Lower lobe of right lung (tissue), 2 donors: ENCODE data around the gene GCN1. TPM values are rescaled to one million over a fixed set of nuclear protein-coding genes. Genes with fewer than 3 reads are reported as not detected.

Experiments used
- ATAC-seq, 2 donors: fragments of 200-7000 bp; cut with Tn5 transposase; one replicate each; pipeline ENCODE4 v1.9.1; 2020 to 2022; ENCODE audit warnings: mild to moderate bottlenecking in 2 of 2, moderate library complexity in 2 of 2
- DNase-seq: peaks from one replicate; pipeline ENCODE4 v3.0.0-alpha.2; 2020
- H3K27ac ChIP-seq: fragments of 200-600 bp; one replicate; pipeline ENCODE4 v1.8.0; 2022
- H3K27me3 ChIP-seq: fragments of 200-600 bp; one replicate; pipeline ENCODE4 v1.8.0; 2022; ENCODE audit warnings: low read depth
- H3K36me3 ChIP-seq: fragments of 200-600 bp; one replicate; pipeline ENCODE4 v1.8.0; 2022; ENCODE audit warnings: mild to moderate bottlenecking
- H3K4me1 ChIP-seq: fragments of 200-600 bp; one replicate; pipeline ENCODE4 v1.8.0; 2022
- H3K4me3 ChIP-seq: fragments of 200-600 bp; one replicate; pipeline ENCODE4 v1.8.0; 2022; ENCODE audit warnings: mild to moderate bottlenecking
- H3K9me3 ChIP-seq: fragments of 200-600 bp; one replicate; pipeline ENCODE4 v1.8.0; 2022
- CTCF ChIP-seq: fragments of 200-600 bp; IDR thresholded peaks from one replicate; pipeline ENCODE4 v1.8.0; 2022; ENCODE audit warnings: antibody characterized with exemption, mild to moderate bottlenecking
- intact Hi-C: fragments of 100-400 bp; cut with DNase I; formaldehyde crosslinking; loops from one replicate; pipeline ENCODE4 v1.11.0; 2022
- total RNA-seq: library from RNA; stranded (reverse); fragmentation: NEBNext Ultra II Directional; extraction: Animal tissue kit (Norgen Biotek cat#: 25700); gene quantifications from one replicate; pipeline ENCODE4 v1.2.1, GENCODE V29; 2021
- donor health status: DM: no; HTN: yes; CAD: no; lungs with severe emphysema.

The GCN1 gene
- total RNA-seq, 1 donor from 2014 or later: 73.6 TPM

- ATAC-seq: no peak
- no peaks in the 10 kb centered on the region for H3K9me3 ChIP-seq
- H3K4me3 ChIP-seq: peak overlapping the region; percentile 86
- peak overlapping the region; percentile 94 for H3K27ac ChIP-seq
- TF ChIP-seq CTCF: no peak
- H3K36me3 ChIP-seq: peaks cover 19% of the 10 kb centered on the region
- no peaks in the 10 kb centered on the region for H3K27me3 ChIP-seq
- H3K4me1 ChIP-seq: peaks cover 62% of the 10 kb centered on the region
- intact Hi-C loops: no loop called here
- DNase-seq: peak; percentile 62
Measured at GRCh38 chr12:120115692-120116440, 78.6 kb downstream of the GCN1 start.

GRCh38 chr12:120115066-120115465 lies 79.4 kb downstream of the GCN1 start:
- no peak for DNase-seq
- no peaks in the 10 kb centered on the region for H3K27me3 ChIP-seq
- intact Hi-C loops: no loop called here
- no peaks in the 10 kb centered on the region for H3K9me3 ChIP-seq
- peaks cover 19% of the 10 kb centered on the region for H3K36me3 ChIP-seq
- H3K27ac ChIP-seq: no peak overlapping the region
- H3K4me1 ChIP-seq: peaks cover 69% of the 10 kb centered on the region
- no peak for ATAC-seq
- no peak for TF ChIP-seq CTCF
- peak overlapping the region; percentile 86 for H3K4me3 ChIP-seq

- Histone ChIP-seq H3K27ac (peak overlapping the region; percentile 62), H3K4me3 (no peak overlapping the region), H3K27me3 (no peaks in the 10 kb centered on the region), H3K9me3 (no peaks in the 10 kb centered on the region), H3K36me3 (peaks cover 40% of the 10 kb centered on the region), H3K4me1 (peaks cover 49% of the 10 kb centered on the region)
- ATAC-seq (peak; percentile 79 to 93), DNase-seq (peak; percentile 88)
- TF ChIP-seq CTCF: no peak
- intact Hi-C loops: no loop called here
Measured at GRCh38 chr12:120110550-120111501, 83.7 kb downstream of the GCN1 start.

- ATAC-seq (no peak), DNase-seq (no peak)
- H3K4me1 ChIP-seq: peaks cover 38% of the 10 kb centered on the region
- TF ChIP-seq CTCF: no peak
- H3K4me3 ChIP-seq: no peak overlapping the region
- intact Hi-C loops: no loop called here
- no peaks in the 10 kb centered on the region for H3K27me3 ChIP-seq
- peaks cover 48% of the 10 kb centered on the region for H3K36me3 ChIP-seq
- no peaks in the 10 kb centered on the region for H3K9me3 ChIP-seq
- no peak overlapping the region for H3K27ac ChIP-seq
Measured at GRCh38 chr12:120109570-120110267, 84.8 kb downstream of the GCN1 start.

- no peak for TF ChIP-seq CTCF
- Histone ChIP-seq H3K4me1 (peaks cover 35% of the 10 kb centered on the region), H3K36me3 (peaks cover 64% of the 10 kb centered on the region), H3K27me3 (no peaks in the 10 kb centered on the region), H3K27ac (no peak overlapping the region), H3K9me3 (no peaks in the 10 kb centered on the region), H3K4me3 (no peak overlapping the region)
- intact Hi-C loops: no loop called here
- DNase-seq (no peak), ATAC-seq (no peak)
Measured at GRCh38 chr12:120106151-120106550, 88.4 kb downstream of the GCN1 start.
